ENCODE results near the gene CLDN14.
A peak's percentile ranks its signal among the peaks of the same experiment; 100 is the strongest.

The CLDN14 gene

DNA sequence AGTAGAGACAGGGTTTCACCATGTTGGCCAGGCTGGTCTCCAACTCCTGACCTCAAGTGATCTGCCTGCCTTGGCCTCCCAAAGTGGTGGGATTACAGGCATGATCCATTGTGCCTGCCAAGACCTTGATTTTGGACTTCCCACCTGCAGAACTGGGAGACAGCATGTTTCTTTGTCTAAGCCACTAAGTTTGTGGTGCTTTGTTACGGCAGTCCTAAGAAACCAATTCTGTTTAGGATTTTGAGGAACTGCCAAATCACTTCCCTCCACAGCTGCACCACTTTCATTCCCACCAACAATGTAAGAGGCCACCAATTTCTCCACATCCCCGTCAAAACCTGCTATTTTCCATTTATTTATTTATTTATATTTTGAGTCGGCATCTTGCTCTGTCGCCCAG, 48.7 kb downstream of the CLDN14 start:
- DNase-seq (ENCODE audit: low read depth): no peak

DNA sequence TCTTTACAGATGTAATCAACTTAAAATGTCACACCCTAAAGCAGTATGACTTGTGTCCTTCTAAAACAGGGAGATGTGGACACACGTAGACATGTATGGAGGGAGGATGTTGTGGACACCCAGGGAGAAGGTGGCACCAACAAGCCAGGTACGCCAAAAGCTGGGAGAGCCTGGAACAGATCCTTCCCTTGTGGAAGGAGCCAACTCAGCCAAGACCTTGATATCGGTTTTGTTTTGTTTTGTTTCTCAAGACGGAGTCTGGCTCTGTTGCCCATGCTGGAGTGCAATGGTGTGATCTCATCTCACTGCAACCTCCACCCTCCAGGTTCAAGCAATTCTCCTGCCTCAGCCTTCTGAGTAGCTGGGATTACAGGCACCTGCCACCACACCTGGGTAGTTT, 49.1 kb downstream of the CLDN14 start:
- no peak for DNase-seq (ENCODE audit: low read depth)

DNA sequence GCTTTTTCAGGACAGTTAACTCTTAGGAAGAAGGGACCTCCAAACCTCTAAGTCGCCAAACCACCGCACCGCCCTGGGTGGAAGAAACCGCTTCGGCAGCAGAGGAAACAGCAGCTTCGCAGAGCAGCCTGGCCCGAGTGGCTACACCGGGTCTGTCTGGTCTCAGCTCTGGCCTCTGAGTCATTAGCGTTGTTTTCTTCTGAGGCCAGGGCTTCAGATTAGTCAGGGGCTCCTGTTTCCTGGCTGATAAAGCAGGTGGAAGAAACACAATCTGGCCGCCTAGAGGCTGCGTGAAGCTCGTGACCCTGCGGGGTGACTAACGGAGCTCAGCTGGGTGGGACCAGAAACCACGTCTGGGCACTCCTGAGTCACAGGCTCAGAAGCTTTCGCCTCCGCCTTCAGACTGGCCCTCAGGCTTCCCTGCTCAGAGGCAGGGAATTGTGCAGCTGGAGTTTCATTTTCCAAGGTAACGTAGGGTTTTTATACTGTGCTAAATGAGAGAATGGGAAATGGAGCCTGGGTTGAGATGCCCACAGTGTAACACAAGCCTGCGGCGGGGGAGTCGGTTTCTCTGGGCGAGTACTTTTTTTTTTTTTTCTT, 49.9 kb downstream of the CLDN14 start:
- DNase-seq (ENCODE audit: low read depth): peak; percentile 51

DNA sequence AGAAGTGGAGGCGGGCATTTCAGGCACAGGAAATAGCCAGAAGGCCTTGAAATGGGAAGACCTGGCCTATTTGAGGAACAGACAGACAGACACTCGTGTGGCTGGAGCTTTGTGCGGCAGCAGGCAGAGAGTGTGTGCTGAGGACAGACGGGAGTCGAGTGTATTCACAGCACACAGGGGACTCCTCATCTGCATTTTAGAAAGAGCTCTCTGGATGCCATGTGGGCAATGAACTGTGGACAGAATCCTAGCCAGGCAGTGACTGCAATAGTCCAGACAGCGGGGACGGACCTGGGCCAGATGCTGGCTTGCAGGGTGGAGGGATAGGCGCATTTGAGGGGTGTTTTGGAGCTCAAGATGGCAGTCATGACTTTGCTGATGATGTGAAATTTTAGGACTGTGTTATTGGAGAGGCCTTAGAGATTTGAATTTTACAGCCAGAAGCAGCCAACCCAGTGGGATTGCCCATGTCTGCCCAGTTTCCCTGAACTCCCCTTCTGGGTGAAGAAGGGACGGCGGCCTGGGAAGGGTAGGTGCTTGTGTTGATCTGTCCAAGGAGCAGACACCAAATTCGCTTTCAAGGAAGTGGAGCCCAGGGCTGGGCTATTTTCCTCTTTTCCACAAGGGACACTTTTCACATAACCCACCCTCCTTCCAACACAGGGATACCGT, 51.0 kb downstream of the CLDN14 start:
- DNase-seq (ENCODE audit: low read depth): no peak

DNA sequence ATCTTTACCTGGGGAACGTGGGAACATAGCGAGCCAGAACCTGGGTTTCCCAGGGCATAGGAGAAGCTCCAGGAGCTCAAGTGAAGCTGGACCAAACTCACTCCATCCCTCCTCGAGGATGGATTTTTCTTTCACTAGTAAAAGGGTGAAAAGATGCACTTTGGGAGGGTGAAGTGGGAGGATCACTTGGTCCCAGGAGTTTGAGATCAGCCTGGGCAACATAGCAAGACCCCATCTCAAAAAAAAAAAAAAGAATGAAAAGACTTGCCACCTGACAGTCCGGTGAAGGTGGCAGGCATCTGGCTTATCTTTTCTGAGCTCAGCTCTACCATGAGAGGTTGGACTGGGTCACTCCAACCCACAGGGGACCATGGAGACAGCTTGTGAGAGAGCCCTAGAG, 52.4 kb downstream of the CLDN14 start:
- no peak for DNase-seq (ENCODE audit: low read depth)

- DNase-seq (ENCODE audit: low read depth): no peak
Observed at GRCh38 chr21:36425286-36425685, 54.6 kb downstream of the CLDN14 start.

GRCh38 chr21:36424592-36424991, 55.3 kb downstream of the CLDN14 start:
- no peak for DNase-seq (ENCODE audit: low read depth)

GRCh38 chr21:36423771-36424433, 56.0 kb downstream of the CLDN14 start:
- DNase-seq (ENCODE audit: low read depth): no peak

DNA sequence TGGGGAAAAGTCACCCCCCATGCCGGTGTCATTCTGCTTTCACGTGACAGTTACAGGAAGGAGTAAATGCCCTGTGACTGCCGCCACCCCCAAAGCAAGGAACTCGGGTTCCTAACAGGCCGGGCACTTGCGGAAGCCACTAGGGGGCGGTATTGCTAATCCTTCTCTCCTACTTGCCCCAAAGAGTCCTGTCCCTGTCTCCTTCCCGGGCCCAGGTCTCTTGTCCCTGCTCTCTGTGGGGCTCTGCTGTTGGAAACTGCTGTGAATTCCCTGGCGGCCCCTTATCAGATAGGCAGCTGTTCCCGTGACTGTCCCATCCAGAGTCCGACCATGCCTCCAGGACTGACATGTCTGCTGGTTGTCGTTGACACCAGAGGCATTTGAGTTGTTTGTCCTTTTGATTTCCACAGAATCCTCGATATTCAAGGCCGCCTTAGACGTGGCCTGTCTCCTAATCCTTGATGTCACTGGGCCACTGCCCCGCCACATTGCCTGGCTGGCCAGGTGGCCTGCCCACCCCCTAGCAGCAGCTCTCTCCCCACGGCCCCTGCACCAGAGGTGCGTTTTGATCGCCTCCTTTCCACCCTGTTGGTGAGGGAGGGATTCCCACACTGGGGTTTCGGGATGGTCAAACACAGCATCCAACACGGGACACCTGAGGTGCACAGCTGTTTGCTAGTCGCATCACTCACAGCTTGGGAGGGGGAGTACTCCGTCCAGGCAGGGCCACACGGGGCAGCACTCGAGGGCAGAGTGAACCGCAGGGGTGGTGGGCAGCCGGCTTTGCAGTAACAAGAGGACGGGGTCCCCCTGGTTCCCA, 57.4 kb downstream of the CLDN14 start:
- no peak for DNase-seq (ENCODE audit: low read depth)

GRCh38 chr21:36420571-36421339, 59.2 kb downstream of the CLDN14 start:
- DNase-seq (ENCODE audit: low read depth): no peak

DNA sequence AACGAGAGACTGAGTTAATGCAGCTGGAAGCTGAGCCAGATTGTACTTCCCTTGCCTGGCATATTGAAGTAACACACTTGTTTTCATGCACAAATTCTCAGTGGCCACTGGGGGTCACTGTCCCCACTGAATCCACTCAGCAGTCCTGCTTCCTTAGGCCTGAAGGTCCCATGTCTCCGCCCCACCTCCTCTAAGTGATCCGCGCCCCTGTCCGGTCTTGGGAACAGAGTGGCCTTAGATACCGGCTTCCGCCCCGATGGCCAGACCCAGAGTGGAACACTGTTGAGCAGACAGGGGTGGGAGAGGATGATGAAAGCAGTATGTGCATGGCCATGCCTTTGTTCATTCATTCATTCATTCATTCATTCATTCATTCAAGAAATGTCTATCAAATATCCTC, 59.9 kb downstream of the CLDN14 start:
- no peak for DNase-seq (ENCODE audit: low read depth)

DNA sequence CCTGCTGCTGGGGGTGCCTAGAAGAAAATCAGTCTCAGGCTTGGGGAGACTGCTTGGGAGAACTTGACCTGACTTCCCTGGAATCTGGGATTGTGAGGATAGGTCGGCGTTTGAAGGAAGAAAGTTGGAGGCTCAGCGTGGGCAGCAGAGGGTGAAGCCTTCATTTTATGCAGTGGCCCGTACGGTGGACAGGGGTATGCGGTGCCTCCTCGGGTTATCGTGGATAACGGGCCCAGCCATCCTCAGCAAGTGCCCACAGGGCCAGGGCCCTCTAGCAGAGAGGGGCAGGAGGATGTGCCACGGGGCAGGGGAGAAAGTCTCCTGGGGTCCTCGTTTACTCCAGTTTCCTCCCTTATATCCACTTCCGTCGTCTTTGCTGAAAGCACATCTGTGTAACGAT, 60.7 kb downstream of the CLDN14 start:
- DNase-seq (ENCODE audit: low read depth): no peak

DNA sequence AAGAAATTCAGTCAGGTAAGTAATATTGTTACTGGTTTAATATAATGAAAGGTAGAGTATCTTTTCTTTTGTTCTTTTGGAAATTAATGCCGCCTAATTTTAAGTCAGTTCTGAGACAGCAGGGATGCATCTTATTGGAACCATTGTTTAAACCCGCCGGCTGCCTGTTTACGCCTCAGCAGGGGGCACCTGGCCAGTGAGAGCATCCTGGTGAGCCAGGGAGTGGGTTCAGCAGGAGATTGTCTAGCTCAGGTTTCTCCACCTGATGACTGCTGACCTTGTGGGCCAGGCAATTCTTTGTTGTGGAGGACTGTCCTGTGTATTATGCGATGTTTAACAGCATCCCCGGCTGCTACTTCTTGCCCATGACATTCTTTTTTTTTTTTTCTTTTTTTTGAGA, 64.5 kb downstream of the CLDN14 start:
- no peak for DNase-seq (ENCODE audit: low read depth)

GRCh38 chr21:36412916-36413315, 67.0 kb downstream of the CLDN14 start:
- DNase-seq (ENCODE audit: low read depth): no peak

- no peak for DNase-seq (ENCODE audit: low read depth)
Observed at GRCh38 chr21:36411301-36411700, 68.6 kb downstream of the CLDN14 start.
